8988T (cell line): ENCODE measurements around the gene NUP85.
A peak's percentile ranks its signal among the peaks of the same experiment; 100 is the strongest.
"Not testable (repeated sequence)": the region's sequence is repeated elsewhere in the genome, so short reads cannot be mapped to it uniquely, and the experiment has no call there.

Source experiments
- DNase-seq: peaks from one replicate; pipeline ENCODE4 v3.0.0; 2011

NUP85 gene

GRCh38 chr17:75199886-75200618 lies 5.4 kb upstream of the NUP85 start:
- no peak for DNase-seq

- no peak for DNase-seq
These were observed 299 bp downstream of the NUP85 start for GRCh38 chr17:75205793-75206163.

GRCh38 chr17:75207050-75207407 lies 1.6 kb downstream of the NUP85 start:
- not testable (repeated sequence) for DNase-seq

GRCh38 chr17:75207760-75208159 lies 2.3 kb downstream of the NUP85 start:
- DNase-seq = no peak

GRCh38 chr17:75208161-75208560 lies 2.7 kb downstream of the NUP85 start:
- no peak for DNase-seq

DNA sequence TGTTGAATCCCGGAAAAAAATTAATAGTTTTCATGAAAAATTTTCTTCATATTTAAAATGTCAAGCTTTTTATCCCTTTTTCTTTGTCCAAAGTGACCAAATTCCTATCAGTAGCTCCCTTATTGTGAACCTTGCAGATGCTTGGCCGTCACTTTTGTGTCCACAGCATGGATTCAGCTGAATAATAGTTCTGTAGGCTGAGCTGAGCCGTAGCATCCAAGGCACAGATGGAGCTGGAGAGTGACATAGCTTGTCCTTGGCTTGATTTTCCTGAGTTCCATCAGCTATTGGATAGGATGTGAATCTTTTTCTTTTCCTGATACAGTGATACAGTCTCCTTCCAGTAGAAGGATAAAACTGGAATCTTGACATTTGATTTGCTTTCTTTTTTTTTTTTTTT lies 3.6 kb downstream of the NUP85 start:
- DNase-seq = no peak

- DNase-seq = no peak
These were observed 12.7 kb downstream of the NUP85 start for GRCh38 chr17:75218131-75218530.

DNA sequence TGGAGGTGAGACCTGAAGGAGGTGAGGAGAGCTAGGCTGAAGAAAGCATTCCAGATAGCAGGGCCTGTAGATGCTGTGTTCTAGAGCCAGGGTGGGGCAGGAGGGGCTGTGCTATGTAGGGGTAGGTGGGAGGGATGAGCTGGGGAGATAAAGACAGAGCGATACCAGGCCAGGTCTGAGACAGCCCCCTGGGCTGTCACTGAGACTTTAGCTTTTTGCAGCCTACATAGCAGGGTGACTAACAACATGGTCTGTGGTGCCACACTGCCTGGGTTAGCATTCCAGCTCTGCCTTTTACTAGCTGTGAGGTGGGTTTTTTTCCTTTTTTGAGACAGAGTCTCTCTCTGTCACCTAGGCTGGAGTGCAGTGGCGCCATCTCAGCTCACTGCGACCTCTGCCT lies 14.3 kb downstream of the NUP85 start:
- no peak for DNase-seq

GRCh38 chr17:75225016-75225415 lies 19.5 kb downstream of the NUP85 start:
- no peak for DNase-seq

- no peak for DNase-seq
These were observed 22.2 kb downstream of the NUP85 start for GRCh38 chr17:75227729-75228128.

GRCh38 chr17:75228305-75228704 lies 22.8 kb downstream of the NUP85 start:
- DNase-seq = no peak

DNA sequence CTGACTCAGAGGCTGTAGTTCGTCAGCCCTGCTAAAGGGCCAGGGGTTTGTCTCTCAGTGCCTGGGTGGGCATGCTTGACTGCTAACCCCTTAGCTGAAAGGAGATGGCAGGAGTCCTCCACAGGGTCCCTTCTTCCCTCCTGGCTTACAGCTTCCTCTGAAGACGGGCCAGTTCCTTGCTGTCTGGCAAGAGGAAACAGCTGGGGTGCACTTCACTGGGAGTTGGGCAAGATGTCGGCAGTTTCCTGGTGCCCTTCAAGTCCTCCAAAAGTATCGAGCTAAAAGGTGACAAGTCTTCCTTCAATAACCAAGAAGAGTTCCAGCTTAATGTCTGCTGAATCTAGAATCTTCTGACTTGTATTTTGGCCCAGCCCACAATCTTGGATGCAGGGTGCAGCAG lies 23.4 kb downstream of the NUP85 start:
- no peak for DNase-seq

DNA sequence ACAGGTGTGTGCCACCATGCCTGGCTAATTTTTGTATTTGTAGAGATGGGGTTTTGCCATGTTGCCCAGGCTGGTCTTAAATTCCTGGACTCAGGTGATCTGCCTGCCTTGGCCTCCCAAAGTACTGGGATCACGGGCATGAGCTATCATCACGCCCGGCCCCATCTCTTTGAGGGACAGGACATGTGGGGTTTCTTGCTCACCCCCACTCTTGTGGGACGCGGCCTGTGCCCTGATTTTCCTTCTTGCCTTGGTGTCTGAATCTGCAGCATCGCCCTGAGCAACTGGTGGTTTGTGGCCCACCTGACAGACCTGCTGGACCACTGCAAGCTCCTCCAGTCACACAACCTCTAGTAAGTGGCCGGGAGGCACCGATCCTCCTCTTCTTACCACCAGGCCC lies 25.6 kb downstream of the NUP85 start:
- no peak for DNase-seq

DNA sequence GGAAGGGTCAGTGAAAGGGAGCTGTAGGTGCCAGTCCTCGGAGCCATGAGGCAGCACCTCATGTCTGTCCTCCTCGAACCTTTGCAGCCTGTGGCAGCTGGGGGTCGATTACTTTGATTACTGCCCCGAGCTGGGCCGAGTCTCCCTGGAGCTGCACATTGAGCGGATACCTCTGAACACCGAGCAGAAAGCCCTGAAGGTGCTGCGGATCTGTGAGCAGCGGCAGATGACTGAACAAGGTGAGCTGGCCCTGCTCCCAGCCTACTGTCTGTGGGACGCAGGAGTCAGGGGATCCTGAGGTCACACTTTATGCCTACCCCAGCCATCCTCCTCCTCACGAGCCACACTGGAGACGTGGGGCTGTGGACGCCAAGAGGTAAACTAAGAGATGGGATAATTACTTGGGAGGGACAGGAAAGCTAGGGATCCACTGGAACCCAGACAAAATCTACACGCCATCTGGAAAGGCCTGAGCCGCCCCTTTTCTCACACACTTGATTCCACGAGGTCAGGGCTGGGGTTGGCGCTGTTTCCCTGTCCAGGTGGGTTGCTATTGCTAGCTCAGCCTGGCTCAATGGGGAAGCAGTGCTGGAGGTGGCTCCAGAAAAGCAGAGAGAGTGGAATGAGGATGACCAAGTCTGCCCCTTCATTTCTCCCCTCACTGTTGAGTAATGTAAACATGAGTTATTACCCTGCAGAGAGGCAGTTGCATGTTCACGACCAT lies 26.4 kb downstream of the NUP85 start:
- DNase-seq = no peak

GRCh38 chr17:75232786-75233185 lies 27.3 kb downstream of the NUP85 start:
- no peak for DNase-seq

DNA sequence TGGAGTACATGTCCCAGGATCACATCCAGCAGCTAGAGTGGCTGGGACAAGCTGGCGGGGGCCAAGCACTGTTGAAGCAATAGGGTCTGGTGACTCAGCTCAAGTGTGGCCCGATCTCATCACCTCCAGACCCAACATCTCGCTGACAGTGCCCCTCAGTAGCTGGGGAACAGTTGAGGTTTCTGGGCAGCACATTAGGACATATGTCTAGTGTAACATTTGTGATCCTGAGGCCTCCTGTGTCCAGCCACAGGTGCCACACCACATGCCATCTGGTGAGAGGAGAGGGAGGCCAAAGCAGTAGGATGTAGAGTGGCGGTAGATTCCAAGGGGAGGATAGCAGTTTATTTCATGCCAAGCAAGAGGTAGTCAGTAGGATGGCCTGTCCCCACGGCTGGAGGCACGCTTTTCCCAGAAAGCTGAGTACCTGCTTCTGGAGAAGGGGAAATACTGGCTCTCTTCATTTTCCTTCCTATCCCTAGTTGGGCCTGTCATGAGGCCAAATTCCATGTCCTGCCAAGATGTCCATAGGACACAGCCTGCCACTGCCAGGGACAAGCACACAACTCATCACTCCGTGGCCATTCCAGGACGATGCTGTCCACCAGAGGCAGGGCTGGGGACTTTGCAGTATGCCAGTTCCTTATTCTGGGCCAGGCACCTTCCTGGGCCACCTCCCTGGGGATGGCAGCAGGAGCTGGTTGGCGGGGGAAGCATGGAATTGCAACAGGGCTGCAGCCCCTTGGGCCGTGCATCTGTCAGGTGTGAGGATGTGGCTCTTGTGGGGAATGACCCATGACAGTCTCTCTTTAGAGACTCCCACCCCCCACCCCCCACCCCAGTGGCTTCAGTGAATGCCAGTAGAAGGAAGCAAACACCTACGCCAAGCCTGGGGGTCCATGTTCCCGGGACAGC lies 31.9 kb downstream of the NUP85 start:
- no peak for DNase-seq

- no peak for DNase-seq
These were observed 32.6 kb downstream of the NUP85 start for GRCh38 chr17:75238020-75238580.

DNA sequence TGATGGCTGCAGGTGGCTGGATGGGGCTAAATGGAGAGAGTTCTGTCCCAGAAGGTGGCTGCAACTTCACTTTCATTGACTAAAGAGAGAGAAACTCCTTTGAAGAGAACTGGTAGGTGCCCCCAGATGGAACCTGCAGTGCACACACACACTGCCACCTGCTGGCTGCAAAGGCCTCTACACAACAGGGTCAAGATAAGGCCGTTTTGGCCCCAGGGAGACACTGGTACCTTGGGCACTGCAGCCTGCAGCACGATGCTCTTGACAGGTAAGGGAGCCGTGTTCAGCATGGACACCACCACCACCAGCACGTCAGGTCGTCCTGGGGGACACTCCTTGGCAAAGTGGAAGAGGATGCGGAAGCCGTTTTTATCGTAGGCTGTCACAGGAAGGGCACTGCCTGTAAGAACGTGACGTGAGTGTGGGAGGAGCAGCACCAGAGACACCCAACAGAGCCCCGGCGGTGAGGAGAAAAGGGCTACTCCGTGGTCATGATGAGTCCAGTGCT lies 33.3 kb downstream of the NUP85 start:
- peak; percentile 69 for DNase-seq

GRCh38 chr17:75239214-75239613 lies 33.7 kb downstream of the NUP85 start:
- DNase-seq = no peak

GRCh38 chr17:75239778-75240393 lies 34.4 kb downstream of the NUP85 start:
- no peak for DNase-seq

GRCh38 chr17:75240394-75241142 lies 35.1 kb downstream of the NUP85 start:
- DNase-seq = peak; percentile 73

GRCh38 chr17:75241143-75241430 lies 35.6 kb downstream of the NUP85 start:
- no peak for DNase-seq
